NCI-H345 treated with DMSO at 0.1 percent for 48 hours (cell line): ENCODE results near the gene GID8.
"Not testable (repeated sequence)": the region's sequence is repeated elsewhere in the genome, so short reads cannot be mapped to it uniquely, and the experiment has no call there.

Experiments used
- DNase-seq: peaks from one replicate; lab custom pipeline; 2025; ENCODE audit not compliant: unreplicated experiment; lab: John Stamatoyannopoulos, UW

GID8 gene

DNA sequence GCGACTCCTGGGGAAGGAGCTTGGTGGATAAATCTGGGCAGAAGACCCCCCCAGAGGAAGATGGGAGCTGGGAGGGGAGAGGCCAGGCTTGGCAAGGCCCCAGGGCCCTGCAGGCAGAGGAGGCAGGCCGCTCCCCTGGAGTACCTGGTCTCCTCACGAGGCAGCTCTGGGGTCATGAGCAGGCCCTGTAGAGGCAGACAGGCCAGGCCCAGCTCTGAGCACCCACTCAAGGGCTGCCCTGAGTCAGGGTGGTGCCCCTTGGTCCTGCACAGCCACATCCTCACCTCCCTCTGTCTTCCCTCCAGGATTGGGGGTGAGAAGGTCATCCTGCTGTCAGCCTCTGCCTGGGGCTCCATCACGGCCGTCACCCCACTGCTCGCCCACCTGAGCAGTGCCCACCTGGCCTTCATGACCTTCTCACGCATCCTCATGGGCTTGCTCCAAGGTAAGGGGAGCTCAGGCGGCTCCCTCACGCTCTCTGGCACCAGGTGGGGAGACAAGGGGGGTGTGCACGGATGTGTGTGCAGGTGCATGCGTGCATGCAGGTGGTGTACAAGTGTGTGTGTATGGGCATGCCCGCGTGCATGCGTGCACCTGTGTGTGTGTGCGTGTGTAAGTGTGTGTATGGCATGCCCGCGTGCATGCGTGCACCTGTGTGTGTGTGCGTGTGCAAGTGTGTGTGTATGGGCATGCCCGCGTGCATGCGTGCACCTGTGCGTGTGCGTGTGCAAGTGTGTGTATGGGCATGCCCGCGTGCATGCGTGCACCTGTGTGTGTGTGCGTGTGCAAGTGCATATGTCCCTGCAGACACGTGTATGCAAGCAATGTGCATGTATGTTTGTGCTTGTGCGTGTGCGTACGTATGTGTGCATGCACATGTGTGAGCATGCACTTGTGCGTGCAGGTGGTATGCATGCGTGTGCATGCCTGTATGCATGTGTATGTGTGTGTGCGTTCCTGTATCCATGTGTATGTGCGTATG, 19.5 kb downstream of the GID8 start:
- DNase-seq = no peak

- no peak for DNase-seq
These were observed 20.6 kb downstream of the GID8 start for GRCh38 chr20:62958388-62959100.

GRCh38 chr20:62959101-62959971, 21.4 kb downstream of the GID8 start:
- no peak for DNase-seq

DNA sequence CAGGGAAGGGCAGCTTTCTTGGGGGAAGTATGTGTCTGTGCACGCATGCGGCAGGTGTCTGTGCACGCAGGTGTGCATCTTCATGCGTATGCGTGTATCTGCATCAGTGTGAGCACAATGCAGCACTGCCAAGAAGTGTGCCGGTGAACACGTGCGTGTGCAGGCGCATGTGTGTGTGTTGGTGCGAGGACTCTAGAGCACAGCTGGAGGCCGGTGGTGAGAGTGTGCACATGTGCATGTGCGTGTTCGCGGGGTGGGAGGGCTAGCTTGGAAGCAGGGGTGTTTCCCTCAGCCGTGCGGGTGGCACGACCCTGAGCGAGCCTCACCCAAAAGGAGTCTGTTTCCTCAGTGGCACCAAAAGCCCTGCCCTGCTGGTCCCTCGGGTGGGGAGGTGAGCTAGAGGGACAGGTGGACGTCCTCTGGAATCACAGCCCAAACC, 22.1 kb downstream of the GID8 start:
- DNase-seq = no peak

DNA sequence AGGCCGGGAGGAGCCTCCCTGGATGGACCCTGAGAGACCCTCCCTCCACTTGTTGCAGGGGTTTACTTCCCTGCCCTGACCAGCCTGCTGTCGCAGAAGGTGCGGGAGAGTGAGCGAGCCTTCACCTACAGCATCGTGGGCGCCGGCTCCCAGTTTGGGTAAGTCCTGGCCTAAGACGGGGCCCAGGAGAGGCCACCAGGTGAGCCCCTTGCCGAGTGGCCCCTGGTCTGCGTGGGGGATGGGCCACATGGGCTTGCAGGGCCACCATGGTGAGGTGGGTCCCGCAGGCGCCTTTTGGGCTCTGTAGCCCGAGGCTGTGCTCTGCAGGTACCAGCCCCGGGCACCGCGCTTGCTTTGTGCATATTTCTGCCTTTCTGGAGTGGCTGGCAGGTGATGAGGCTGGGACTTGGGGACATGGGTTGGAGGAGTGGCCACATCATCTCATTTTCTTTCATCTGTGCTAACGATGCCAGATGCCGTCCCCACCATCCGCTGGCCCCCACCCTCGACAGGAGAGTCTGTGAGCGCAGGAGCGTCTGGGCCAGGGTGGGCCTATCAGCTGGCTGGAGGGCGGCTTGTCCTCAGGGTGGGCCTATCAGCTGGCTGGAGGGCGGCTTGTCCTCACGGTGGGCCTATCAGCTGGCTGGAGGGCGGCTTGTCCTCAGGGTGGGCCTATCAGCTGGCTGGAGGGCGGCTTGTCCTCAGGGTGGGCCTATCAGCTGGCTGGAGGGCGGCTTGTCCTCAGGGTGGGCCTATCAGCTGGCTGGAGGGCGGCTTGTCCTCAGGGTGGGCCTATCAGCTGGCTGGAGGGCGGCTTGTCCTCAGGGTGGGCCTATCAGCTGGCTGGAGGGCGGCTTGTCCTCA, 22.7 kb downstream of the GID8 start:
- DNase-seq = not testable (repeated sequence)

- no peak for DNase-seq
These were observed 23.4 kb downstream of the GID8 start for GRCh38 chr20:62961310-62961783.

GRCh38 chr20:62961799-62962198, 23.9 kb downstream of the GID8 start:
- no peak for DNase-seq

- DNase-seq = no peak
These were observed 24.4 kb downstream of the GID8 start for GRCh38 chr20:62962221-62962879.

DNA sequence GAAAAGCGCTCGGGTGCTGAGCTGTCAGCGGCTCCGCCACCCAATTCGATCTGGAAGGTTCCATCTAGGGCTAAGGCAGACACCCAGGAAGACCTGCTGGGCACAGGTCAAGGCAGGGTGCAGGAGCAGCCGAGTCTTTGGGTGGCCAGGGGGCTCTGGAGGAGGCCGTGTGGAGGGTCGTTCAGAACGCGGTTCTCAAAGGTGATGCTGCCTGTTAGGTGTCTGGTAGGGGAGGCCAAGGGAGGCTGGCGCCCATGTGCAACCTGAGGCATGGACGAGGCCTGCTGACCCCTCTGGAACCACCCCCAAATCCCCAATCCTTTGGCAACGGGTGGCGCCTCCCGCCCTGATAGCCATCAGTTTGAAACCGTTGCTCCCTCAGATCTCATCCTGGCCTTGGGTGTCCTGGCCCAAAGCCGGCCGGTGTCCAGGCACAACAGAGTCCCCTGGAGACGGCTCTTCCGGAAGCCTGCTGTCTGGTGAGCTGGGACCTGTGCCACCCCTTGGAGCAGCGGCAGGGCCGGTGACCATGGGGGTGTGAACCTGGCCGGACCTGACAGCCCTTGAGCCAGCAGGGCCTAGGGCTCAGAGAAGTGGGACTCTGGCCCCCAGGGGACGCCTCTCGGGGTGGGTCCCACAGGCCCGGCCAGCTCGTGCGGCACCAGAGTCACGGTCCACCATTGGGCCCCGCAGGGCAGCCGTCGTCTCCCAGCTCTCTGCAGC, 25.1 kb downstream of the GID8 start:
- no peak for DNase-seq

DNA sequence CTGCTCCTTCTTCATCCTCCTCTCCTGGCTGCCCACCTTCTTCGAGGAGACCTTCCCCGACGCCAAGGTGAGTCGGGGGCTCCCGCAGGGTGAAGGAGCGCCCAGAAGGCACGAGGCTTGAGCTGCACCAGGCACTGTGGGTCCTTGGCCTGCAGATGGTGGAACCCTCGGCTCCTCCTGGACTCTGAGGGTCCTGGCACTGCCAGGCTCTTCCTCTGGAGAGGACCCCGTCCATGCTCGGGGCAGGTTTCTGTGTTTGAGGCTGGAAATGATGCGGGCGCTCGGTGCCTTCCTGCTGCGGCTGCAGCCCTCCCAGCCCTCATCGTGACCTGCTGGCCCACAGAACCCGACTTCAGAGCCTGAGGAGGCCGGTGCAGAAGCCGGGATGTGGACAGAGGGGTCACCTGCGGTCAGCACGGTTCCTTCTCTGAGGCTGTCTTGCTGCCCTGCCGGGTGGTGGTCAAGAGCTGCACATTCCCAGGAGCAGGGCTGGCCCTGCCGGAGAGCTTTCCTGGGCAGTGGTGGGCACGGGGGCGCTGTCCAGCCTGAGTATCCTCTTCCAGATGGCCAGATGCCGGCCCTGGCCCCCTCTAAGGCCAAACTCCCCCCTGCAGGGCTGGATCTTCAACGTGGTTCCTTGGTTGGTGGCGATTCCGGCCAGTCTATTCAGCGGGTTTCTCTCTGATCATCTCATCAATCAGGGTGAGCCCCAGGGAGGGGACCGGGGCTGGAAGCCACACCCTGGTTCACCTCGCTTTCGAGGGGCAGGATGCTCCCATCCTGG, 25.9 kb downstream of the GID8 start:
- no peak for DNase-seq

GRCh38 chr20:62964700-62965099, 26.8 kb downstream of the GID8 start:
- DNase-seq = no peak

DNA sequence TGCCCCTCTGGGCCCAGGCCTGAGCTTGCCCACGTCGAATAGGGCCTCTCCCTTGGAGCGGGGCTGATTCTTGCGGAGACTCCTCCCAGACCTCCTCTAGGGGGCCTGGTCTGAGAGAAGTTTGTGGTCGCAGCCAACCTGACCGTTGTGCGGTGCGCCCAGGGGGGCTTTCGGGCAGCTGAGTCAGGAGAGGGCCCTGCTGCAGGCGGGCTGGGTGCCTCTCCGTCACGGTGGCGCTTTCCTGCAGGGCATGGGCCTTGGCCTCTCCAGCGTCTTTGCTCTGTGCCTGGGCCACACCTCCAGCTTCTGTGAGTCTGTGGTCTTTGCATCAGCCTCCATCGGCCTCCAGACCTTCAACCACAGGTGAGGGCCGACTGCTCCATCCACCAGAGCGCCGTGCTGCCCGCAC, 27.4 kb downstream of the GID8 start:
- DNase-seq = no peak

DNA sequence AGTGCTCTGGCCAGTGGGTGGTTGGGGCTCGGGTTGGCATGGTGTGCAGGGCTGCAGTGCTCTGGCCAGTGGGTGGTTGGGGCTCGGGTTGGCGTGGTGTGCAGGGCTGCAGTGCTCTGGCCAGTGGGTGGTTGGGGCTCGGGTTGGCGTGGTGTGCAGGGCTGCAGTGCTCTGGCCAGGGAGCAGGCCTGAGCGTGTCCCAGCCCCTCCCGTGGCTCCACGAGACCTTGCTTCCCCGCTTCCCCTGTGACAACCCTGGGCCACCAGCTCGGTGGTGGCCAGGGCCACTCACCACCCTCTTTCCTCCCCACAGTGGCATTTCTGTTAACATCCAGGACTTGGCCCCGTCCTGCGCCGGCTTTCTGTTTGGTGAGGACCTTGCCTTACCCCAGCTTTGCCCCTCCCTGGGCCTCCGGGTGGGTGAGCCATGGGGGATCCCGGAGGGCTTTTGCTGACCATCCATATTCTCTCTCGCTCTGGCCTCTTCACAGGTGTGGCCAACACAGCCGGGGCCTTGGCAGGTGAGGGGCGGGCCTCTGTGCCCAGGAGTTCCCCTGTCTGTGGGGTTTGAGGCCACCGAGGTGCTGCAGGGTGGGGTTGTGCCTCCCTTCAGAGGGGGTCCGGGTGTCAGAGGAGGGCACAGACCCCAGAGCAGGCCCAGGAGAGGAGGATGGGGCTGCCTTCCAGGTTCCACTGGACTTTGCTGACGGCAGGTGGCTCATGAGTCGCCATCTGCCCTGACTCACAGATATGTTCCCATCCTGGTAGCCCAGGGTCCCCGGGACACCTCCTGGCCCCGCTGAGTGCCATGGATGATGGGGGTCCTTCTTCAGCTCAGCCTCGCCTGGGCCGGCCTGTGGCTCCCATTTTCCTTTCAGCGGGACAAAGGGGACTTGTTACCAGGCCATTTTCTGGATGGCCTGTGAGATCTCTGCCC, 28.5 kb downstream of the GID8 start:
- DNase-seq = no peak

GRCh38 chr20:62967149-62967501, 29.2 kb downstream of the GID8 start:
- DNase-seq = no peak

GRCh38 chr20:62967628-62968351, 29.8 kb downstream of the GID8 start:
- no peak for DNase-seq

- DNase-seq = no peak
These were observed 30.6 kb downstream of the GID8 start for GRCh38 chr20:62968378-62969178.
